ENCODE results near the gene IPO5. TPM values are rescaled to one million over a fixed set of nuclear protein-coding genes. Genes with fewer than 3 reads are reported as not detected.

Gene IPO5
- total RNA-seq, result 176 and 213 TPM in 2 replicates

DNA sequence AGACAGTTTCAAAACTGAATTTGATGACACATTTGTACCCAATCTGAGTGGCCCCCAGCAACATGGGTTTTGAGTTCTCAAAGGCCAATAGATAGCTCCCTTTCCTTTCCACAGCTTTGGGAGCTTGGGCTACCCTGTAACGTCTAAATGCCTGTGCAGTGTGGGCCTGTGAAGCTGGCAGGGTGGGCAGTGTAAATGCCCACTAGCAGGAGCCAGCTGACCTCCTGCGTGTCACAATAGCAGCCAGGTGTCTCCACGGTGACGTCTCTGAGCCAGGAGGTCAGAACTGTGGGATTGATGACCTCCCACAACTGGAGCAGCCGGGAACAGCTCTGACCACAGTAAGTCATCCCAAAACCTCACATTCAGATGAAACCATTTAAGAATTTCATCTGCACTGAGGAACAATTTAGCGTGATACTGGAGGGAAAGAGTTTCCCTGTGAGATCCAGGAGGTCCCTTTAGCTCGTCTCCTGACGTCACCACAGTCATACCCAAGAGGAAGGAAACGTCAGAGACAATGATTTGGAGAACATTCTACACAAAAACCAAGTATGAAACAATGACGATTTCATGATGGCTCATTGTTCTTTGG is at the start of gene IPO5:
IPO5 (plus strand) TSS at position 300 of the 595 bp plus-strand sequence. CDS start 23,022 bp downstream, outside the sequence.

Other genes with a start within 250 kb of the IPO5 start
- 9.0 and 12.4 TPM in 2 replicates for gene FARP1, start 189.4 kb downstream of the IPO5 start, total RNA-seq
- gene RNF113B, start 223.6 kb downstream of the IPO5 start, total RNA-seq, result not detected in 2 replicates